Measurements from ENCODE around the gene LRRC38.

- no peak for TF ChIP-seq POLR2A (IDR thresholded peaks at IDR 0.05)
- TF ChIP-seq POLR2AphosphoS5 (IDR thresholded peaks at IDR 0.05), result no peak
Observed at GRCh38 chr1:13450204-13450603, 63.6 kb downstream of the LRRC38 start.
